SJCRH30 (cell line): ENCODE results near the gene NOVA1. TPM values are rescaled to one million over a fixed set of nuclear protein-coding genes. Genes with fewer than 3 reads are reported as not detected.
A peak's percentile ranks its signal among the peaks of the same experiment; 100 is the strongest.

ENCODE experiments used
- DNase-seq, 2 experiments: peaks; one replicate each; pipeline ENCODE4 v3.0.0-alpha.2; 2015 to 2020
- H3K27ac ChIP-seq: fragments of 250-450 bp; sonication (Bioruptor Pico); 2 replicates; pipeline ENCODE4 v1.5.1; 2020; ENCODE audit warnings: mild to moderate bottlenecking, moderate library complexity
- H3K27me3 ChIP-seq: fragments of 250-450 bp; sonication (Bioruptor Pico); 2 replicates; pipeline ENCODE4 v1.5.1; 2020; ENCODE audit warnings: mild to moderate bottlenecking, moderate library complexity
- H3K36me3 ChIP-seq: fragments of 250-450 bp; sonication (Bioruptor Pico); 2 replicates; pipeline ENCODE4 v1.5.1; 2020; ENCODE audit warnings: mild to moderate bottlenecking, moderate library complexity
- H3K4me1 ChIP-seq: fragments of 250-450 bp; sonication (Bioruptor Pico); 2 replicates; pipeline ENCODE4 v1.5.1; 2020; ENCODE audit warnings: mild to moderate bottlenecking, moderate library complexity
- H3K4me3 ChIP-seq: fragments of 250-450 bp; sonication (Bioruptor Pico); 2 replicates; pipeline ENCODE4 v1.5.1; 2020; ENCODE audit warnings: mild to moderate bottlenecking, moderate library complexity
- H3K9me3 ChIP-seq: fragments of 250-450 bp; sonication (Bioruptor Pico); replicated peaks from 2 replicates; pipeline ENCODE4 v1.5.1; 2020; ENCODE audit warnings: mild to moderate bottlenecking, moderate library complexity
- total RNA-seq: library from RNA; depleted of rRNA; stranded (reverse); fragments of >200 nt; shearing (Covaris generic); gene quantifications from 2 replicates; pipeline ENCODE4 v1.2.3, GENCODE V29; 2014

The NOVA1 gene
- total RNA-seq, 1 experiment from 2014 or later = 6.7 TPM

DNA sequence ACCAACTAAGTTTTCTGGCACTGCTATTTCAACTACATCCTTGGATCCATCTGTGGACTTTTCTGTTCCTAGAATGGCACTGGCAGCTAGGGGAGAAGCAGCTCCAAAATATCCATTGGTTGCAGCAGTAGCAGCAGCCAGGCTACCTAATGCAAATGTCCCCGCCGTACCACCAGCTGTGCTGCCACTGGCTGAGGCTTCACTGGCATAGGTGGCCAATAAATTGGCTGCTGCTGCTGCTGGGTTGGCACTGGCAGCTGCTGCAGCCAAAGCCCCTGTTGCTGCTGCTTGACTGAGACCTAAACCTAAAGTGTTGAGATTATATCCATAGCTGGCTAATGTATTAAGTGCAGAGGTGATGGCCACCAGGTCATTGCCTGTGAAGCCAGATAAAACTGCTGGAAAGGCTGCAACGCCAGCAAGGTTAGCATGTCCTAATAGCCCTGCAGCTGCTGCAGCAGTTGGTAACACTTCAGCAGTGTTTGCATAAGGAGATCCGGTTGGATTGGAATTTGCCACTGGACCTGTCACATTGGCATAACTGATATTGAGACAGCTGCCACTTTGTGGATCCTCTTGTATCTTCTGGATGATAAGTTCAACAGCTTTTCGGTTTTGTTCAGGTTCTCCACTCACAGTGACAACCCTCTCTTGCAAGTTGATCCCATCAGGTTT, 149.5 kb downstream of the NOVA1 start:
- Histone ChIP-seq H3K9me3 (no peaks in the 10 kb centered on the region), H3K4me1 (peaks cover 12% of the 10 kb centered on the region), H3K4me3 (no peak overlapping the region), H3K27ac (no peak overlapping the region), H3K27me3 (no peaks in the 10 kb centered on the region), H3K36me3 (no peaks in the 10 kb centered on the region)
- peak; percentile 74 to 82 for DNase-seq

DNA sequence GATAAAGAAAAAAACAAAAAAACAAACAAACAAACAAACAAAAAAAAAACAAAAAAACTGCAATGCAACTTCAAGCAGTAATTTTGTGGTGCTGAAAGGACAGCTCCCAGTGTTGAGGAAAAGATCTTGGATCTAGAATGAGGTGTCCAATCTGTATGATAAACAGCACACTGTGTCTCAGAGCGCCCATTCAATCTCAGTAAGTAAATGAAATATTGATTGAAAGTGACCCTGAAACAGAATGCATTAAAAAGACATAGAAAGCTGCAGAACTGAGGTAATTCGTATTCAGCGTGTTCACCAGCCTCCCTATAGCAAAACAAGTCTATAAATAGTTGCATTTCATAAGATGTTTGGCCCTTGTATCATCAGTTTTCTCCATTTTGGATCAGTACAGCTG, 153.0 kb downstream of the NOVA1 start:
- Histone ChIP-seq H3K4me1 (peaks cover 12% of the 10 kb centered on the region), H3K27ac (no peak overlapping the region)
- peak; percentile 28 to 49 for DNase-seq

GRCh38 chr14:26443654-26444053, 154.2 kb downstream of the NOVA1 start:
- no peak overlapping the region for H3K27ac ChIP-seq
- H3K27me3 ChIP-seq = no peaks in the 10 kb centered on the region
- H3K9me3 ChIP-seq = no peaks in the 10 kb centered on the region
- DNase-seq = no peak
- peaks cover 6% of the 10 kb centered on the region for H3K4me1 ChIP-seq
- no peak overlapping the region for H3K4me3 ChIP-seq
- H3K36me3 ChIP-seq = no peaks in the 10 kb centered on the region

More for the DNA sequence above, 153.0 kb downstream of the NOVA1 start:
- Histone ChIP-seq H3K4me3 (no peak overlapping the region), H3K27me3 (no peaks in the 10 kb centered on the region), H3K36me3 (no peaks in the 10 kb centered on the region), H3K9me3 (no peaks in the 10 kb centered on the region)

GRCh38 chr14:26429205-26429604, 168.6 kb downstream of the NOVA1 start:
- Histone ChIP-seq H3K4me3 (no peak overlapping the region), H3K4me1 (no peaks in the 10 kb centered on the region), H3K36me3 (no peaks in the 10 kb centered on the region), H3K27me3 (no peaks in the 10 kb centered on the region; the same call in 1 of the 2 replicates), H3K9me3 (no peaks in the 10 kb centered on the region), H3K27ac (no peak overlapping the region)
- DNase-seq = no peak

DNA sequence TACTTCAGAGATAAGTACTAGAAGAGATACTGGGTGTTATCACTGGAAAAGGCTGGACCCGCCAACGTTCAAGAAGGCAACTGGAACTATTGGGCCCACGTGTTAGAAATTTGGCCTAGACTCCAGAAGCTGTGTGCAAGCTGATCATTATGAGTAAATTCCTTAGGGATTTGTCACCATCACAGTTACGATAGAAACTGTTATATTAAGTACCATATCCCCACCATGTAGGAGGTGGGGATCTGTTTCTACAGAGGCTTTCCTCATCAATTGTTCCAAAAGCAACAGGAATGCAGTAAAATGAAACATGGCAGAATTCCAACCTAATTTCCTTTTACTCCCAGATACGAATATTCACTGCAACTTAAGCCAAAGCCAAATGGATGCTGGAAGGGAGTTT, 170.7 kb downstream of the NOVA1 start:
- Histone ChIP-seq H3K36me3 (no peaks in the 10 kb centered on the region), H3K4me1 (no peaks in the 10 kb centered on the region), H3K27ac (no peak overlapping the region), H3K4me3 (no peak overlapping the region), H3K9me3 (no peaks in the 10 kb centered on the region), H3K27me3 (no peaks in the 10 kb centered on the region; the same call in 1 of the 2 replicates)
- peak in 1 of 2 experiments; percentile 3 for DNase-seq

DNA sequence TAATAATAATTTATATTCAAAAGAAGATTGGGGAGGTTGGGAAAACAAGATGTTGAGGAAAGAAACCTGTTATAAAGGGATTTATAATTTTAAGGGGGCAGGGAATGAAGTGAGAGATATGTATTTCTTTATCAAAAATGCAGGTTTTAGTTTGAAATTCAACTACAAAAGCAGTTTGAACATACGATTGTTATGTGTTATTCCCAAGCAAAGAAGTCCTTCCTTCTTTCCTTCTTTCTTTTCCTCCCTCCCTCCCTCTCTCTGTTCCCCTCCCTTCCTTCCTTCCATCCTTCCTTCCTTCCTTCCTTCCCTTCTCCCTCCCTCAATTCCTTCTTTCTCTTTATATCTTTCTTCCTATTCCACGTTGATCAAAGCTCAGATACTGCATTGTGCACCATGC, 173.3 kb downstream of the NOVA1 start:
- no peaks in the 10 kb centered on the region for H3K4me1 ChIP-seq
- no peak overlapping the region for H3K27ac ChIP-seq
- no peak for DNase-seq
- H3K4me3 ChIP-seq = no peak overlapping the region
- H3K27me3 ChIP-seq = no peaks in the 10 kb centered on the region; the same call in 1 of the 2 replicates
- H3K36me3 ChIP-seq = no peaks in the 10 kb centered on the region
- H3K9me3 ChIP-seq = no peaks in the 10 kb centered on the region

GRCh38 chr14:26415618-26416123, 182.2 kb downstream of the NOVA1 start:
- DNase-seq = no peak
- no peak overlapping the region for H3K4me3 ChIP-seq

GRCh38 chr14:26414926-26415325, 182.9 kb downstream of the NOVA1 start:
- Histone ChIP-seq H3K36me3 (no peaks in the 10 kb centered on the region), H3K9me3 (no peaks in the 10 kb centered on the region), H3K4me1 (no peaks in the 10 kb centered on the region), H3K27me3 (no peaks in the 10 kb centered on the region), H3K27ac (no peak overlapping the region), H3K4me3 (no peak overlapping the region)
- no peak for DNase-seq

More at GRCh38 chr14:26415618-26416123, 182.2 kb downstream of the NOVA1 start:
- H3K4me1 ChIP-seq = no peaks in the 10 kb centered on the region
- no peaks in the 10 kb centered on the region for H3K27me3 ChIP-seq
- no peaks in the 10 kb centered on the region for H3K36me3 ChIP-seq
- H3K9me3 ChIP-seq = no peaks in the 10 kb centered on the region
- no peak overlapping the region for H3K27ac ChIP-seq

GRCh38 chr14:26414103-26414502, 183.7 kb downstream of the NOVA1 start:
- Histone ChIP-seq H3K9me3 (no peaks in the 10 kb centered on the region), H3K27ac (no peak overlapping the region), H3K4me1 (no peaks in the 10 kb centered on the region), H3K4me3 (no peak overlapping the region), H3K27me3 (no peaks in the 10 kb centered on the region), H3K36me3 (no peaks in the 10 kb centered on the region)
- no peak for DNase-seq

DNA sequence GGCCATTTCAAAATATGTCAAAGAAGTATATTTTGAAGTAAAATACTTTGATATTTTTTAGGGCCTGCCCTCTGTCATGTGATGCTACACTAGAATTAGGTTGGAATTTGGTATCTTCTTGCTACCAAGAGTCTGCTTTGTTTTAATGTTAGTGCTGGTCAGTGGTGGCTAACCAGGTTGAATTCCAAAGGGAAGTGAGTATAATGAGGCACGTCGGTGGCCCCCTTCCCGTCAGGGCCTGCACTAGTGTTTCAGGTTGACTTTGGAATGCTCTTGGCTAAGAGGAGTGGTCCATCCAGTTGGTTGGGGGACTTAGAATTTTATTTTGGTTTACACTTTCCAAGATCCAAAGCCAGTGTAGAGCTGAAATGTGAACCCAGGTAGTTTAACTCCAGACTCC, 185.4 kb downstream of the NOVA1 start:
- Histone ChIP-seq H3K27me3 (no peaks in the 10 kb centered on the region), H3K9me3 (no peaks in the 10 kb centered on the region), H3K27ac (no peak overlapping the region), H3K36me3 (no peaks in the 10 kb centered on the region), H3K4me3 (no peak overlapping the region), H3K4me1 (no peaks in the 10 kb centered on the region)
- no peak for DNase-seq

DNA sequence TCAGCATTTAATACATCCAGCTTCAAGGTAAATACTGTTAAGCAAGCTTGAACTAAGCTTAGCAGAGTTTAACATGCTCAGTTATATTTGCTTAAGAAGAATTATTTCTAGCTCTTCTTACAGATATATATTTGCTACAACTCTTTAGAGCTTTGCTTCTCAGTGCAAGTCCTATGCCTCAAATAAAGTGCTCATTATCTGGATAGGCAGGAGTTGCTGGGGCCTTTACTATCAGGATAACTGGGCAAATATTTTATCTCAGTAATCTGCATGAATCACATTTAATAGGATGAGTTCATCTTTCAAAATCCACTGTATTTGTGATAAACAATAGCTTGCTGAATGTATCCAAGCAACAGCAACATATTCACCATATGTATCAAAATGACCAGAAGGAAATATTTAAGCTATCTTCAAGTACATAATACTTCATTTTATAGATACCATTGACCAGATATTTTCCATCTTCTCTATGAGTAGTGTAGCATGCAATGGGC, 187.6 kb downstream of the NOVA1 start:
- no peak overlapping the region for H3K4me3 ChIP-seq
- H3K27ac ChIP-seq = no peak overlapping the region
- H3K4me1 ChIP-seq = no peaks in the 10 kb centered on the region
- no peaks in the 10 kb centered on the region for H3K27me3 ChIP-seq
- H3K36me3 ChIP-seq = no peaks in the 10 kb centered on the region
- H3K9me3 ChIP-seq = no peaks in the 10 kb centered on the region
- no peak for DNase-seq

DNA sequence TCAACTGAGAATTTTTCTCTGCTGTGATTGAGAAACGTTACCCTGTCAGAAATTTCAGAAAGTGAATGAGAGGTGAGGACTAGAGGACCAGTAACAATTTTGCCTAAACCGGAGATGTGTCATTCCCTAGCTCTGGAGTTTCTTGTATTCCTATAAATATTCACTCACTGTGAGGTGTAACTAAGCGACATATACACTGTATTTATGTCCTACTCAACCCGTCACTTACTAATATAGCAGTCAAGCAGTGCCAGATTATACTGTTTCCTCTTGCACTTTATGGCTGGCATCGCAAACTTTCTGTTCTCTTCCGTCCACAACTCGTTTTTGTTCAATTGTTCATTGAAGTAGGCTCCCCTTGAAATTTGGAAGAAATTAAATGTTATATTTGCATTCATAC, 192.9 kb downstream of the NOVA1 start:
- DNase-seq = no peak
- Histone ChIP-seq H3K27me3 (no peaks in the 10 kb centered on the region), H3K36me3 (no peaks in the 10 kb centered on the region), H3K27ac (no peak overlapping the region), H3K4me1 (no peaks in the 10 kb centered on the region), H3K4me3 (no peak overlapping the region), H3K9me3 (no peaks in the 10 kb centered on the region)

GRCh38 chr14:26403760-26404159, 194.1 kb downstream of the NOVA1 start:
- no peaks in the 10 kb centered on the region for H3K9me3 ChIP-seq
- H3K4me3 ChIP-seq = no peak overlapping the region
- H3K27ac ChIP-seq = no peak overlapping the region
- no peaks in the 10 kb centered on the region for H3K27me3 ChIP-seq
- H3K4me1 ChIP-seq = no peaks in the 10 kb centered on the region
- DNase-seq = no peak
- no peaks in the 10 kb centered on the region for H3K36me3 ChIP-seq

DNA sequence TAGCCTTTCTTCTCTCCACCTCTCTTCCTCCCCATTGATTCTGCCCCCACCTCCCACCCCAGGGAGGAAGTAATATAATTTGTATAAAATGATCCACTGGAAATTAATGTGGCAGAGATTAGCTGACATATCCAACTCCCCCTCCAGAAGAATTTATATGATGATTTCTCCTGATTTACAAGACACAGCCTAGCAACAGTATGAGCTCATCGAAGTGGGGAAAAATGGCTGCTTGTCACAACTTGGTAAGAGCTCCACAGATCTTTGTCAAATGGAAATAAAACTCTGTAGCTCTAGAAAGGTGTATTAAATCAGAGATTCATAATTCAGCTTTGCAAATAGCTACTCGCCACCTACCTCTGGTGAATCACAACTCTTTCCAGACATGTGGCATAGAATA, 195.7 kb downstream of the NOVA1 start:
- Histone ChIP-seq H3K36me3 (no peaks in the 10 kb centered on the region), H3K27me3 (no peaks in the 10 kb centered on the region), H3K27ac (no peak overlapping the region), H3K4me1 (no peaks in the 10 kb centered on the region), H3K4me3 (no peak overlapping the region), H3K9me3 (no peaks in the 10 kb centered on the region)
- no peak for DNase-seq

DNA sequence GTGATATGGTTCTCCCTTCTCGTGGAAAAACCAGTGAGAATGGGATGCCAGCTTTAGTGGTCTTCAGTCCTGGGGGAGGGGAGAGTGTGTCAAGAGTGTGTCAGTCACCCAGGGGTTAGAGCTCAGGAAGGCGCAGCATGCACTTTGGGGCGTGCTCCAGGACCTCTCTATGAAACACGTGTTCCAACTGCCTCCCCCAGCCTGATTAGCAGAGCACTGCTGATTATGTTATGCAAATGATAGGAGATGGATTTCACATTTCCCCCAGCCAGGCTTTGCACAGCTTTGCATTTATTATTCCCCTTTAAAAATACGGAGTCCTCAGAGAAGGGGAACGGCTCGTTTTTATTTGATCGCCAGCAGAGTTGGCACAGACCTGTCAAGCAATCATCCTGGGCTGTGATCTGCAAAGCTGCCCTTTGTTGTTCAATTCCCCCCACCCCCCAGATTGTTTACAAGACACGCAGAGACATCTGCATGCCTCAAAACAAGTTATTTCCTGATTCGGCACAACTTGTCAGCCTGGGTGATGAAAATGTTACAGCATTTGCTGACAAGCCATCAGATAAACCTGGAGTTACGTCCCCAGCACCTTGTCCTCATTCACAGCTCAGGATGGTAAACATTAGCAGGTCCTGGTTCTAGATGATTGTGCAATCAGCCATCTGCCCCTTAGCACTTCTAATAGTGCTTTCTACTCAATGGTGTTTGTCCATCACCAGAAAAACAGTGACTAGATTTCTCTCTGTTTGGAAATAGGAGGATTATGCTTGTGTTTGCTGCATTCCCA, 196.5 kb downstream of the NOVA1 start:
- no peak for DNase-seq
- Histone ChIP-seq H3K36me3 (no peaks in the 10 kb centered on the region), H3K4me3 (no peak overlapping the region), H3K27ac (no peak overlapping the region), H3K4me1 (no peaks in the 10 kb centered on the region), H3K27me3 (no peaks in the 10 kb centered on the region), H3K9me3 (no peaks in the 10 kb centered on the region)
